Lung (tissue), 12 donors: ENCODE results near the gene DYSF. TPM values are rescaled to one million over a fixed set of nuclear protein-coding genes. Genes with fewer than 3 reads are reported as not detected.

ENCODE experiments used
- ATAC-seq: fragments of 200-7000 bp; cut with Tn5 transposase; one replicate; pipeline ENCODE4 v1.9.1; 2020; ENCODE audit warnings: moderate number of reproducible peaks; ENCODE audit not compliant: insufficient read depth, low FRiP score
- DNase-seq, 3 donors: peaks; one replicate each; pipeline ENCODE4 v3.0.0-alpha.2; 2013 to 2017
- H3K27ac ChIP-seq, 2 donors: one replicate each; pipeline ENCODE4 v1.5.1; 2013; ENCODE audit warnings: mild to moderate bottlenecking in 2 of 2, moderate library complexity in 2 of 2, control low read depth in 1 of 2, inconsistent platforms in 1 of 2, low read depth in 1 of 2, low read length in 1 of 2
- H3K27me3 ChIP-seq, 3 donors: one replicate each; pipeline ENCODE4 v1.5.1; 2013; ENCODE audit warnings: low read length in 2 of 3; ENCODE audit not compliant: control insufficient read depth in 3 of 3, insufficient read depth in 3 of 3
- H3K36me3 ChIP-seq, 4 donors: one replicate each; pipeline ENCODE4 v1.5.1; 2013; ENCODE audit warnings: low read length in 4 of 4, mild to moderate bottlenecking in 1 of 4, moderate library complexity in 1 of 4; ENCODE audit not compliant: control insufficient read depth in 4 of 4, insufficient read depth in 4 of 4
- H3K4me1 ChIP-seq, 5 donors: one replicate each; pipeline ENCODE4 v1.5.1; 2013; ENCODE audit warnings: low read length in 5 of 5, mild to moderate bottlenecking in 2 of 5, moderate library complexity in 1 of 5; ENCODE audit not compliant: control insufficient read depth in 5 of 5, insufficient read depth in 5 of 5
- H3K4me3 ChIP-seq: one replicate; pipeline ENCODE4 v1.5.1; 2013; ENCODE audit warnings: mild to moderate bottlenecking, control low read depth, moderate library complexity
- H3K9ac ChIP-seq, 2 donors: one replicate each; pipeline ENCODE4 v1.5.1; 2013; ENCODE audit warnings: low read length in 2 of 2, control low read depth in 1 of 2; ENCODE audit not compliant: insufficient read depth in 1 of 2
- H3K9me3 ChIP-seq, 4 donors: one replicate each; pipeline ENCODE4 v1.5.1; 2013; ENCODE audit warnings: low read length in 3 of 4, mild to moderate bottlenecking in 1 of 4, moderate library complexity in 1 of 4; ENCODE audit not compliant: control insufficient read depth in 4 of 4, insufficient read depth in 3 of 4
- WGBS, 2 donors: extraction: QIAGEN DNeasy Blood & Tissue Kit; methylation state at CpG; one replicate each; pipeline ENCODE4 v1.1.7; 2013; 5-methylcytosine and 5-hydroxymethylcytosine counted together
- polyA plus RNA-seq, 2 donors: library from polyadenylated mRNA; stranded (reverse); fragments of 200-250 nt; gene quantifications; one replicate each; pipeline ENCODE4 v1.2.1, GENCODE V29; 2013
- total RNA-seq, 2 donors: library from RNA; depleted of rRNA in 1 of 2; stranded (reverse); fragments of >200 nt in 1 of 2; gene quantifications; one replicate each; pipeline ENCODE4 v1.2.1, GENCODE V29; 2014 to 2021
- TF ChIP-seq, protein P1 (sequence below): IDR thresholded peaks from 2 replicates; pipeline ENCODE4 v1.5.1; 2012; ENCODE audit warnings: mild to moderate bottlenecking; ENCODE audit errors: control extremely low read depth, extremely low read depth
- donor health status: control.
- donor health status: control.
- donor health status: Bipolar disorder and iron deficiency.
- donor health status: healthy.
- donor health status: DM: yes; HTN: yes; CAD: no.

The DYSF gene
- total and polyA plus RNA-seq, 4 donors, result 12.9 to 56.2 (median 40.0) TPM

GRCh38 chr2:71602581-71602980 is 149.2 kb downstream of the DYSF start:
- H3K4me1 ChIP-seq, result peaks cover 2 to 25% (median 7%) of the 10 kb centered on the region in 5 donors
- no peak overlapping the region for H3K9ac ChIP-seq
- H3K36me3 ChIP-seq, result peaks cover 0 to 4% (median 0%) of the 10 kb centered on the region in 4 donors
- no peaks in the 10 kb centered on the region for H3K27me3 ChIP-seq
- no peaks in the 10 kb centered on the region for H3K9me3 ChIP-seq
- DNase-seq, result peak in 1 of 3 donors; percentile 6
- TF ChIP-seq, protein P1, sequence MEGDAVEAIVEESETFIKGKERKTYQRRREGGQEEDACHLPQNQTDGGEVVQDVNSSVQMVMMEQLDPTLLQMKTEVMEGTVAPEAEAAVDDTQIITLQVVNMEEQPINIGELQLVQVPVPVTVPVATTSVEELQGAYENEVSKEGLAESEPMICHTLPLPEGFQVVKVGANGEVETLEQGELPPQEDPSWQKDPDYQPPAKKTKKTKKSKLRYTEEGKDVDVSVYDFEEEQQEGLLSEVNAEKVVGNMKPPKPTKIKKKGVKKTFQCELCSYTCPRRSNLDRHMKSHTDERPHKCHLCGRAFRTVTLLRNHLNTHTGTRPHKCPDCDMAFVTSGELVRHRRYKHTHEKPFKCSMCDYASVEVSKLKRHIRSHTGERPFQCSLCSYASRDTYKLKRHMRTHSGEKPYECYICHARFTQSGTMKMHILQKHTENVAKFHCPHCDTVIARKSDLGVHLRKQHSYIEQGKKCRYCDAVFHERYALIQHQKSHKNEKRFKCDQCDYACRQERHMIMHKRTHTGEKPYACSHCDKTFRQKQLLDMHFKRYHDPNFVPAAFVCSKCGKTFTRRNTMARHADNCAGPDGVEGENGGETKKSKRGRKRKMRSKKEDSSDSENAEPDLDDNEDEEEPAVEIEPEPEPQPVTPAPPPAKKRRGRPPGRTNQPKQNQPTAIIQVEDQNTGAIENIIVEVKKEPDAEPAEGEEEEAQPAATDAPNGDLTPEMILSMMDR, result no peak
- ATAC-seq, result no peak
- WGBS, 2 donors, result 76 to 92% methylated on average over 5 of the region's 5 CpGs
- no peak overlapping the region for H3K27ac ChIP-seq
- H3K4me3 ChIP-seq, result no peak overlapping the region

GRCh38 chr2:71603311-71603811 is 150.0 kb downstream of the DYSF start:
- Histone ChIP-seq H3K27ac (peak overlapping the region in 1 of 2 donors; percentile 17), H3K36me3 (peaks cover 0 to 3% (median 0%) of the 10 kb centered on the region in 4 donors), H3K9ac (no peak overlapping the region), H3K27me3 (no peaks in the 10 kb centered on the region), H3K4me3 (no peak overlapping the region), H3K9me3 (no peaks in the 10 kb centered on the region), H3K4me1 (peaks cover 2 to 25% (median 7%) of the 10 kb centered on the region in 5 donors)
- DNase-seq (peak; percentile 29 to 62 (median 42)), ATAC-seq (no peak)
- 14 to 24% methylated on average over 13 of the region's 13 CpGs for WGBS, 2 donors
- TF ChIP-seq, protein P1, result no peak

GRCh38 chr2:71603851-71604725 is 150.7 kb downstream of the DYSF start:
- Histone ChIP-seq H3K9ac (no peak overlapping the region), H3K4me1 (peaks cover 2 to 25% (median 7%) of the 10 kb centered on the region in 5 donors), H3K9me3 (no peaks in the 10 kb centered on the region), H3K36me3 (peaks cover 0 to 3% (median 0%) of the 10 kb centered on the region in 4 donors), H3K4me3 (no peak overlapping the region), H3K27ac (peak overlapping the region in 1 of 2 donors; percentile 62), H3K27me3 (no peaks in the 10 kb centered on the region)
- ATAC-seq, result no peak
- DNase-seq, result peak in 1 of 3 donors; percentile 4
- TF ChIP-seq, protein P1, result no peak
- 72 to 74% methylated on average over 9 of the region's 9 CpGs for WGBS, 2 donors
